Adrenal gland (tissue), 5 donors: ENCODE data around the gene SLC1A7.

Experiments
- CTCF ChIP-seq, 6 experiments: fragments of 450-650 bp in 4 of 6; fragments of 200-600 bp in 2 of 6; sonication (generic) in 1 of 6; IDR thresholded peaks; 1 replicate in 5 of 6; 2 replicates in 1 of 6; pipeline versions ENCODE4 v1.5.1 to v1.8.0; 2016 to 2021; ENCODE audit warnings: antibody characterized with exemption in 6 of 6, mild to moderate bottlenecking in 2 of 6, moderate library complexity in 1 of 6
- POLR2A ChIP-seq, 2 donors: fragments of 450-650 bp; IDR thresholded peaks; one replicate each; pipeline ENCODE4 v1.6.1; 2017; ENCODE audit warnings: antibody characterized with exemption in 2 of 2, mild to moderate bottlenecking in 2 of 2, moderate library complexity in 1 of 2
- donor health status: DM: no; HTN: no; CAD: no.

- TF ChIP-seq CTCF (IDR thresholded peaks at IDR 0.05) (no peak), POLR2A (IDR thresholded peaks at IDR 0.05) (no peak)
Observed at GRCh38 chr1:53123453-53124140, 18.8 kb downstream of the SLC1A7 start.
